Astrocyte (in vitro differentiated cells and primary cell): ENCODE measurements around the gene LIPE.
A peak's percentile ranks its signal among the peaks of the same experiment; 100 is the strongest.

Source experiments
- EZH2 ChIP-seq: IDR thresholded peaks from 2 replicates; pipeline ENCODE4 v1.6.1; 2012; ENCODE audit warnings: mild to moderate bottlenecking, low read length, inconsistent platforms; ENCODE audit not compliant: insufficient read depth
- TF ChIP-seq, protein P1 (sequence below): IDR thresholded peaks from 2 replicates; pipeline ENCODE4 v1.5.1; 2011; ENCODE audit warnings: low read depth, mild to moderate bottlenecking, inconsistent platforms, low read length, moderate library complexity; ENCODE audit not compliant: insufficient read depth

DNA sequence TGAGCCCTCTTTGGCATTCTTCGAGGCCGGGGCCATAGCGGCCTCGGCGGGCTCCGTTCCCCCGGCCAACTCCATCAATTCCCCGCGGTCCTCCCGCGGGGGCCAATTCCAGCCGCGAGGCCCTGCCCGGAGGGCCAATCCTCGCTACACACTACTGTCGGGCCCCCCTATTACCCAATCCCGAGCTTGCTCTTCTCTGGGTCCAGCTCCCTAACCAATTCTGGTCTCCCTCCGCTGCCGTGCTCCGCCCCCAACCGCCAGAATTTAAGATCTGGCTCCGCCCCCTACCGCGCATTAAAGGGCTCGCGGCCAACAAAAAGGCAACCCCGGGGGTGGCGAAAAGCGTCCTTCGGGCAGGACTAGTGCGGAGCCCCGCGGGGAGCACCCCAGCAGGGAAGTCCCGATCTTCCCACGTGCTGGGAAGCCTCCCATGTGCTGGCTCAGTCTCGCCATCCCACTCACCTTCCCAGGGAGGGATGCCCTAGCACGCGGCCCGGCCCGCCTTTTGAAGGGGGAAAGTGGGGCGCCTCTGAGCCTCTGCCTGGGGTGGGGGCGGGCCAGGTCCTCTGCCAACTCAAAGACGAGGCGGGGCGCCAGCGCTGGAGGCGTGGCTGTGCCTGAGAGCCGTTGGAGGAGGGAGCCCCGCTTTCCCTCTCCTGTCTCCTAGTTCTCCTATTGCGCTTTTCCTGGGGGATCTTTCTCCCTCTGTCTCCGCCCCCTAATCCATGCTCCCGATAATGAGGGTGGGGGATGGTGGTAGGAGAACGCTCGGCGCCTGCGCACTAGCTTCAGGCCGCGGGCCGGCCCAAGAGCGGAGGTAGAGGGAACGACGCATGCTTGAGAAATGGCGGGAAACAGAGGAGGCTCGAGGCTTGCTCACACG lies 3.5 kb downstream of the LIPE start:
- TF ChIP-seq, protein P1, sequence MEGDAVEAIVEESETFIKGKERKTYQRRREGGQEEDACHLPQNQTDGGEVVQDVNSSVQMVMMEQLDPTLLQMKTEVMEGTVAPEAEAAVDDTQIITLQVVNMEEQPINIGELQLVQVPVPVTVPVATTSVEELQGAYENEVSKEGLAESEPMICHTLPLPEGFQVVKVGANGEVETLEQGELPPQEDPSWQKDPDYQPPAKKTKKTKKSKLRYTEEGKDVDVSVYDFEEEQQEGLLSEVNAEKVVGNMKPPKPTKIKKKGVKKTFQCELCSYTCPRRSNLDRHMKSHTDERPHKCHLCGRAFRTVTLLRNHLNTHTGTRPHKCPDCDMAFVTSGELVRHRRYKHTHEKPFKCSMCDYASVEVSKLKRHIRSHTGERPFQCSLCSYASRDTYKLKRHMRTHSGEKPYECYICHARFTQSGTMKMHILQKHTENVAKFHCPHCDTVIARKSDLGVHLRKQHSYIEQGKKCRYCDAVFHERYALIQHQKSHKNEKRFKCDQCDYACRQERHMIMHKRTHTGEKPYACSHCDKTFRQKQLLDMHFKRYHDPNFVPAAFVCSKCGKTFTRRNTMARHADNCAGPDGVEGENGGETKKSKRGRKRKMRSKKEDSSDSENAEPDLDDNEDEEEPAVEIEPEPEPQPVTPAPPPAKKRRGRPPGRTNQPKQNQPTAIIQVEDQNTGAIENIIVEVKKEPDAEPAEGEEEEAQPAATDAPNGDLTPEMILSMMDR: no peak
- peak; percentile 11 for TF ChIP-seq EZH2
